GM12874 (cell line): ENCODE measurements around the gene C1orf35.
A peak's percentile ranks its signal among the peaks of the same experiment; 100 is the strongest.

ENCODE experiments used
- CTCF ChIP-seq: IDR thresholded peaks from 2 replicates; pipeline ENCODE4 v1.5.1; 2011; ENCODE audit warnings: low read depth, mild to moderate bottlenecking, control low read depth, low read length, moderate library complexity; ENCODE audit not compliant: insufficient read depth

C1orf35 gene

DNA sequence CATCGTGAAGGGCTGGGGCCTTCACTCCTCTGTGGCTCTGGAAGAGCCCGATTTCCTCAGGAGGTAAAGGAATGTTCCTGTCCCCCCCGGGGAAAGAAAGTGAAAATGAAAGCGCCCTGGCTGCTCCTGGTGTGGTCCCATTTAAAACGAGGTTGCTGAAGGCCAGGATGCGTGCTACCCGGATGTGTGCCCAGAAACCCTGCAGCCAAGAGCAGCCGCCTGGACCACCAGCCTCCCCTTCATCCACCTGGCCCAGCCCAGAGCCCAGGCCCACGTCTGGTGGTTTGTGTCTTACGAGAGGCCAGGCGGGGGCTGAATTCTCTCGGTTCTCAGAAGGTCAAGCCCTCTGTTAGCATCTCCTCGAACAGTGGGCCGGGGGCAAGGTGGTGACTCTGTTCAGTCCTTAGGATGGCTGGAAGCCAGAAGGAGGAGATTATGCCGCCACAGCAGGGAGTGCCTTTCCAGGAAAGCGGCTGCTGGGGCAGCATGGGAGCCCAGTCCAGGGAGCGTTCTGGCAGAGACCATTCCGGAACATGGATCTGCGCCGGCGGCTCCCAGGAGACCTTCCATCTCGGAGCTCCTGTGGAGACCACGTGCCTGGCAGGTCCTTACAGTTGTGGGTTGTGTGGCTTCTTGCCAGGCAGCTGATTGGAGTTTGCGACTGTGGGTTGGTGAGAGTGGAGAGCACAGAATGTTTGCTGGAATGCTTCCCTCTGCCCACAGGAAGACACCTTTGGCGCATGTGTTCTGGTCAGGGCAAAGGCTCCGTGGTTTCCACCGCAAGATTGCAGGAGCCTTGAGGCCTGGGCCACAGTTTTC lies 38.3 kb upstream of the C1orf35 start:
- TF ChIP-seq CTCF: no peak

DNA sequence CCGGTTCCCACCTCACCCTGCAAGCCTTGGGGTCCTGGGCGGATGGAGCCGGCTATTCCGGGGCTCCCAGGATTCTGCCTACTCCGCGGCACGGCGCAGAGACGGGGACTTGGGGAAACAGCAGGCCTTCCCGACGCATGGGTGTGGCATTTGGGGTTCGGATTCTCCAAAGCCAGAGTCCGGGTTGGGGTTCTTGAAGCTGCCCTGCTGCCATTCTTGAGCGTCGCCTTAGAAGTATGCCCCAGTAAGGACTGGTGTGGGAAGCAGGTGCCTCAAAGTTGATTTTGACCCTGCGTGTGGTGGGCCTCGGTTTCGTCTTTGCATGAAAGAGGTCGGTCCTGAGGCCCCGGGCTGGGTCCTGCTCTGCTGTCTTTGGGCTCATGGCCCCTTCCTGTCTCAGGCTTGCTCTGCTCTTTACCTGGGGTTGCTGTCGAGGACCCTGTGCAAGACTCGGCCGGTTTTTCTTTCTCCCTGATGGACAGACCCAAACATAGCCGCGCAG lies 37.6 kb upstream of the C1orf35 start:
- TF ChIP-seq CTCF: no peak

DNA sequence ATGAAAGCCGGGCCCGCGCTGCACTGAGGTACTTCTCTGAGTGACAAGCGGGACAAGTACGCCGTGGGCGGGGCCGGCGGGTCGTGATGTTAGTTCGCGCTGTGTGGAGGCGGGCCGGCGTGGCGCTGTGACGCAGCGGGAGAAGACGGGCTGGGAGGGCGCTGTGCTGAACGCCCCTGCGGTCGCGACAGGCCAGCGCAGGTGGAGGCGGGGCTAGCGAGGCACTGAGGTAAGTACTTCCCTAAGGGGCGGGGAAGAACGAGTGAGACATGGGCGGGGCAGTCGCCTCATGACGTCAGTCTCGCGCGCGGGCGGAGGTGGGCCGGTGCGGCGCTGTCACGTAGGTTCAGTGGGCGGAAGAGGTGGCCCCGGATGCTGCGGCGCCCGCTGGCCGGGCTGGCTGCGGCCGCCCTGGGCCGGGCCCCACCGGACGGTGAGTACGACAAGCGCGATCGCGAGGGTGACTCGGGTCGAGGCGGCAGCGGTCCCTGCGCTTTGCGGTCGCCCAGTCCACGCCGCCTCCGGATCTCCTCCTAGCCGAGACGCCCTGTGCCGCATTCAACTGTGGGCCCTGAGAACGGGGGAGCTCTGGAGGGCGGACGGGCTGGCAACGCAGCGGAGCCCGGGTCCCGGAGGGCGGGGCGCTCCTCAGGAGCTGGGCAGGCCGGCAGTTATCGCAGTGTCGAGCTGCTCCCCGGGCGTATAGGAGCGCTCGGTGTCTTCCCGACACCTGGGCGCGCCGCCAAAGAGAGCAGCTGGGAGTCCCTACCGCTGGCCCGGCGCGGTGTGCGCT lies 37.0 kb upstream of the C1orf35 start, which contains the start of gene GUK1:
Gene GUK1, plus strand, starts transcription at position 349 of the 793 bp plus-strand sequence. Its CDS starts 24 bp downstream, at position 373.
- 0 out of 2 replicates have a peak, but pooled peaks have one; percentile 2 for TF ChIP-seq CTCF

DNA sequence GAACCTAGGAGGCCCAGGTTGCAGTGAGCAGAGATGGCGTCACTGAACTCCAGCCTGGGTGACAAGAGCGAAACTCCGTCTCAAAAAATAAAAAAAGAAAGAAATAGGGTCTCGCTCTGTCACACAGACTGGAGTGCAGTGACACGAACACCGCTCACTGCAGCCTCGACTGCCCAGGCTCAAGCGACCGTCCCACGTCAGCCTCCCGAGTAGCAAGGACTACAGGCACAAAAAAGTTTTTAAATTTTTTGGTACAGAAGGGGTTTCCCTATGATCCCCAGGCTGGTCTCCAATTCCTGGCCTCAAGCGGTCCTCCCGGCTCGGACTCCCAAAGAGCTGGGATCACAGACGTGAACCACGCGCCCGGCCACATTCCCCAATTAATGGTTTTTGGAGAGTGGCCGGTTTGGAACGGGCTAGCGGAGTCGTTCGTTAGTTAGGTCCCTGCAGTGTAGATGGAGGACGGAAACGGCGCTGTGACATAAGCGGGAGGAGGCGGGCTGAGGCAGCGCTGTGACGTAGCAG lies 36.3 kb upstream of the C1orf35 start:
- TF ChIP-seq CTCF: 0 out of 2 replicates have a peak, but pooled peaks have one; percentile 14

- TF ChIP-seq CTCF: no peak
These were observed 33.8 kb upstream of the C1orf35 start for GRCh38 chr1:228136901-228137300.

DNA sequence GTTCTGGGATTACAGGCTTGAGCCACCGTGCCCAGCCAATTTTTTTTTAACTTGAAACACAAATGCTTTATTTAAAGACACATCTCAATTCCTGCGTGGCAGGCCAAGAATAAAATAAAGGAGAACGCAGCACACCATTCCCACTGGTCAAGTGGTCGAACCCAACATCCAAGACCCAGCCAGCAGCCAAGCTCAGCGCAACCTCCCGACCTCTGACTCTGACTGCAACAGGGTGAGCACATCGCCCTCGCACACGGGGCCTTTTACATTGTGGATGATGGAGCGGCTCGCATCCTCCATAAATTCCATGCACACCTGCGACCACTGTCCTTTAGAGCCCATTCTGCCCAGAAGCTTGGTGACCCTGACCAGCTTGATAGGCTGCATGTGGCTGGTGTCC lies 31.5 kb upstream of the C1orf35 start:
- no peak for TF ChIP-seq CTCF

GRCh38 chr1:228131766-228132165 lies 28.6 kb upstream of the C1orf35 start:
- no peak for TF ChIP-seq CTCF
